Measurements from ENCODE around the gene KLHL34. TPM values are rescaled to one million over a fixed set of nuclear protein-coding genes. Genes with fewer than 3 reads are reported as not detected.

The KLHL34 gene
- total and polyA plus RNA-seq, 2 experiments from 2014 or later, result 0.81 to 1.1 TPM

- Histone ChIP-seq H3K36me3 (ENCODE audit: insufficient read depth) (no peaks in the 10 kb centered on the region), H3K27me3 (ENCODE audit: insufficient read depth) (no peaks in the 10 kb centered on the region), H2AFZ (no peak overlapping the region), H3K27ac (ENCODE audit: low read depth) (no peak overlapping the region), H3F3A (replicated peaks; ENCODE audit: low read depth) (no peaks in the 10 kb centered on the region), H3K4me1 (ENCODE audit: insufficient read depth) (peaks cover 10% of the 10 kb centered on the region), H3K4me3 (no peak overlapping the region), H4K20me1 (replicated peaks; ENCODE audit: insufficient read depth) (no peaks in the 10 kb centered on the region), H3K4me2 (no peak overlapping the region), H3K9me2 (ENCODE audit: insufficient read depth) (no peaks in the 10 kb centered on the region), H3K79me2 (replicated peaks; ENCODE audit: insufficient read depth) (no peaks in the 10 kb centered on the region)
- Mint-ChIP-seq H3K27me3 (ENCODE audit: insufficient read depth, low read depth, poor library complexity) (no peaks in the 10 kb centered on the region), H3K9me3 (no peaks in the 10 kb centered on the region), H3K4me3 (no peak overlapping the region), H3K27ac (no peak overlapping the region), H3K36me3 (ENCODE audit: low read depth) (no peaks in the 10 kb centered on the region), H3K4me1 (peaks cover 2% of the 10 kb centered on the region; the same call in 2 of the 3 replicates)
- no peak for DNase-seq (ENCODE audit: low spot score)
- no peak for TF ChIP-seq NANOG (IDR thresholded peaks at IDR 0.05; ENCODE audit: borderline replicate concordance)
- TF ChIP-seq EZH2phosphoT487 (IDR thresholded peaks at IDR 0.05; ENCODE audit: unreplicated experiment), result no peak
- no peak for TF ChIP-seq CTCF (conservative IDR thresholded peaks at IDR 0.05; ENCODE audit: low read depth in 2 of 2)
- no peak for TF ChIP-seq ZNF331 (CRISPR knock-in tag; IDR thresholded peaks at IDR 0.05; ENCODE audit: low read depth)
- no peak for TF ChIP-seq ETS1 (IDR thresholded peaks at IDR 0.05)
- TF ChIP-seq, protein P1, sequence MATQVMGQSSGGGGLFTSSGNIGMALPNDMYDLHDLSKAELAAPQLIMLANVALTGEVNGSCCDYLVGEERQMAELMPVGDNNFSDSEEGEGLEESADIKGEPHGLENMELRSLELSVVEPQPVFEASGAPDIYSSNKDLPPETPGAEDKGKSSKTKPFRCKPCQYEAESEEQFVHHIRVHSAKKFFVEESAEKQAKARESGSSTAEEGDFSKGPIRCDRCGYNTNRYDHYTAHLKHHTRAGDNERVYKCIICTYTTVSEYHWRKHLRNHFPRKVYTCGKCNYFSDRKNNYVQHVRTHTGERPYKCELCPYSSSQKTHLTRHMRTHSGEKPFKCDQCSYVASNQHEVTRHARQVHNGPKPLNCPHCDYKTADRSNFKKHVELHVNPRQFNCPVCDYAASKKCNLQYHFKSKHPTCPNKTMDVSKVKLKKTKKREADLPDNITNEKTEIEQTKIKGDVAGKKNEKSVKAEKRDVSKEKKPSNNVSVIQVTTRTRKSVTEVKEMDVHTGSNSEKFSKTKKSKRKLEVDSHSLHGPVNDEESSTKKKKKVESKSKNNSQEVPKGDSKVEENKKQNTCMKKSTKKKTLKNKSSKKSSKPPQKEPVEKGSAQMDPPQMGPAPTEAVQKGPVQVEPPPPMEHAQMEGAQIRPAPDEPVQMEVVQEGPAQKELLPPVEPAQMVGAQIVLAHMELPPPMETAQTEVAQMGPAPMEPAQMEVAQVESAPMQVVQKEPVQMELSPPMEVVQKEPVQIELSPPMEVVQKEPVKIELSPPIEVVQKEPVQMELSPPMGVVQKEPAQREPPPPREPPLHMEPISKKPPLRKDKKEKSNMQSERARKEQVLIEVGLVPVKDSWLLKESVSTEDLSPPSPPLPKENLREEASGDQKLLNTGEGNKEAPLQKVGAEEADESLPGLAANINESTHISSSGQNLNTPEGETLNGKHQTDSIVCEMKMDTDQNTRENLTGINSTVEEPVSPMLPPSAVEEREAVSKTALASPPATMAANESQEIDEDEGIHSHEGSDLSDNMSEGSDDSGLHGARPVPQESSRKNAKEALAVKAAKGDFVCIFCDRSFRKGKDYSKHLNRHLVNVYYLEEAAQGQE (IDR thresholded peaks at IDR 0.05; ENCODE audit: unreplicated experiment), result no peak
- no peak for TF ChIP-seq POLR2AphosphoS5 (IDR thresholded peaks at IDR 0.05; ENCODE audit: low read depth)
- no peak for TF ChIP-seq STAT1 (IDR thresholded peaks at IDR 0.05; ENCODE audit: unreplicated experiment)
- TF ChIP-seq JUNB (IDR thresholded peaks at IDR 0.05; ENCODE audit: unreplicated experiment), result no peak
- no peak for ATAC-seq
Measured at GRCh38 chrX:21638311-21638710, 19.8 kb downstream of the KLHL34 start.

GRCh38 chrX:21632027-21632426 is 26.1 kb downstream of the KLHL34 start:
- no peak overlapping the region for H3K4me3 ChIP-seq
- no peaks in the 10 kb centered on the region for H3K9me2 ChIP-seq (ENCODE audit: insufficient read depth)
- no peak overlapping the region for H3K4me3 Mint-ChIP-seq
- no peaks in the 10 kb centered on the region for H4K20me1 ChIP-seq (replicated peaks; ENCODE audit: insufficient read depth)
- H3K27ac ChIP-seq (ENCODE audit: low read depth), result no peak overlapping the region
- DNase-seq (ENCODE audit: low spot score) (no peak), ATAC-seq (no peak)
- H3K27ac Mint-ChIP-seq, result no peak overlapping the region
- no peaks in the 10 kb centered on the region for H3K27me3 ChIP-seq (ENCODE audit: insufficient read depth)
- H3K27me3 Mint-ChIP-seq (ENCODE audit: insufficient read depth, low read depth, poor library complexity), result peaks cover 2% of the 10 kb centered on the region
- H3K79me2 ChIP-seq (replicated peaks; ENCODE audit: insufficient read depth), result no peaks in the 10 kb centered on the region
- H2AFZ ChIP-seq, result no peak overlapping the region
- no peaks in the 10 kb centered on the region for H3F3A ChIP-seq (replicated peaks; ENCODE audit: low read depth)
- H3K4me1 Mint-ChIP-seq, result no peaks in the 10 kb centered on the region
- peaks cover 7% of the 10 kb centered on the region; the same call in 1 of the 3 replicates for H3K9me3 Mint-ChIP-seq
- H3K36me3 Mint-ChIP-seq (ENCODE audit: low read depth), result peaks cover 20% of the 10 kb centered on the region
- H3K4me1 ChIP-seq (ENCODE audit: insufficient read depth), result peaks cover 11% of the 10 kb centered on the region
- no peak overlapping the region for H3K4me2 ChIP-seq
- H3K36me3 ChIP-seq (ENCODE audit: insufficient read depth), result no peaks in the 10 kb centered on the region
- TF ChIP-seq, protein P1 (IDR thresholded peaks at IDR 0.05; ENCODE audit: unreplicated experiment), result no peak
- no peak for TF ChIP-seq ZNF331 (CRISPR knock-in tag; IDR thresholded peaks at IDR 0.05; ENCODE audit: low read depth)
- TF ChIP-seq ZNF114 (CRISPR knock-in tag; IDR thresholded peaks at IDR 0.05), result no peak
- TF ChIP-seq CTCF (conservative IDR thresholded peaks at IDR 0.05; ENCODE audit: low read depth in 2 of 2), result no peak
- no peak for TF ChIP-seq EZH2 (IDR thresholded peaks at IDR 0.05; ENCODE audit: low read depth, unreplicated experiment)
- no peak for TF ChIP-seq NANOG (IDR thresholded peaks at IDR 0.05; ENCODE audit: borderline replicate concordance)
- no peak for TF ChIP-seq EZH2phosphoT487 (IDR thresholded peaks at IDR 0.05; ENCODE audit: unreplicated experiment)
- TF ChIP-seq POLR2AphosphoS5 (IDR thresholded peaks at IDR 0.05; ENCODE audit: low read depth), result no peak
- no peak for TF ChIP-seq STAT1 (IDR thresholded peaks at IDR 0.05; ENCODE audit: unreplicated experiment)
